ENCODE measurements around the gene OSBPL8.

The OSBPL8 gene

DNA sequence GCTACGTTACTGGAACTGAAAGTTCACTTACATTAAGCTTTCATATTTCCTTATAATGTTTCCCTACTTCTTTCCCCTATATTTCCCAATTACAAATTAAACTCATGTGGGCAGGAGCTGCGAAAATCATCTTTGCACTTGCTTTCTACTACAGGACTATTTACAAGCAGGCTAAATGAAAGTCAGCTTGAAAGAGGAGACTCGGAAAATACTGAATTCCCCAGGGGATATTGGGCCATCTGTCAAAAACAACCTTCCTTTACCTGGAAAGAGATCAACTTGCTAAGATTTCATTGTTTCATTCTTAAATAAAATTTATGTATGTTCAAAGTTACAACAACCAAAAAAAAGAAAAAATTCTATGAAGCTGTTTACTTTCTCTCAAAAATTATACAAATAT, 118.6 kb downstream of the OSBPL8 start:
- peak; percentile 21 for DNase-seq (ENCODE audit: low read depth)
- TF ChIP-seq, protein P1, sequence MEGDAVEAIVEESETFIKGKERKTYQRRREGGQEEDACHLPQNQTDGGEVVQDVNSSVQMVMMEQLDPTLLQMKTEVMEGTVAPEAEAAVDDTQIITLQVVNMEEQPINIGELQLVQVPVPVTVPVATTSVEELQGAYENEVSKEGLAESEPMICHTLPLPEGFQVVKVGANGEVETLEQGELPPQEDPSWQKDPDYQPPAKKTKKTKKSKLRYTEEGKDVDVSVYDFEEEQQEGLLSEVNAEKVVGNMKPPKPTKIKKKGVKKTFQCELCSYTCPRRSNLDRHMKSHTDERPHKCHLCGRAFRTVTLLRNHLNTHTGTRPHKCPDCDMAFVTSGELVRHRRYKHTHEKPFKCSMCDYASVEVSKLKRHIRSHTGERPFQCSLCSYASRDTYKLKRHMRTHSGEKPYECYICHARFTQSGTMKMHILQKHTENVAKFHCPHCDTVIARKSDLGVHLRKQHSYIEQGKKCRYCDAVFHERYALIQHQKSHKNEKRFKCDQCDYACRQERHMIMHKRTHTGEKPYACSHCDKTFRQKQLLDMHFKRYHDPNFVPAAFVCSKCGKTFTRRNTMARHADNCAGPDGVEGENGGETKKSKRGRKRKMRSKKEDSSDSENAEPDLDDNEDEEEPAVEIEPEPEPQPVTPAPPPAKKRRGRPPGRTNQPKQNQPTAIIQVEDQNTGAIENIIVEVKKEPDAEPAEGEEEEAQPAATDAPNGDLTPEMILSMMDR (IDR thresholded peaks at IDR 0.05; ENCODE audit: insufficient read depth, low read depth, low read length, missing control alignments), result no peak
- H3K4me3 ChIP-seq (ENCODE audit: low read depth, low read length), result no peak overlapping the region

DNA sequence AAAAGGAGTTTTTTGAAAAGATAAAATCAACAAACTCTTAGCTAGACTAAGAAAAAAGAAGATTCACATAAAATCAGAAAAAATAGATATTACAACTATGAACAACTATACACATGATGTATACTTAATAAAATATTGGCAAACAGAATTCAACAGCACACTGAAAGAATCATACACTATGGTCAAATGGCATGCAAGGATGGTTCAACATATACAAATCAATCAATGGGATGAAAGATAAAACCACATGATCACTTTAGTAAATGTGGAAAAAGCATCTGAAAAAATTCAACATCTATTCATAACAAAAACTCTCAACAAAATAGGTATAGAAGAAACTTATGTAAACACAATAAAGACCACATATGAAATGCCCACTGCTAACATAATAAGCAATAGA, 126.8 kb downstream of the OSBPL8 start:
- TF ChIP-seq, protein P1 (IDR thresholded peaks at IDR 0.05; ENCODE audit: insufficient read depth, low read depth, low read length, missing control alignments), result no peak
- DNase-seq (ENCODE audit: low read depth), result no peak
- H3K4me3 ChIP-seq (ENCODE audit: low read depth, low read length), result no peak overlapping the region

DNA sequence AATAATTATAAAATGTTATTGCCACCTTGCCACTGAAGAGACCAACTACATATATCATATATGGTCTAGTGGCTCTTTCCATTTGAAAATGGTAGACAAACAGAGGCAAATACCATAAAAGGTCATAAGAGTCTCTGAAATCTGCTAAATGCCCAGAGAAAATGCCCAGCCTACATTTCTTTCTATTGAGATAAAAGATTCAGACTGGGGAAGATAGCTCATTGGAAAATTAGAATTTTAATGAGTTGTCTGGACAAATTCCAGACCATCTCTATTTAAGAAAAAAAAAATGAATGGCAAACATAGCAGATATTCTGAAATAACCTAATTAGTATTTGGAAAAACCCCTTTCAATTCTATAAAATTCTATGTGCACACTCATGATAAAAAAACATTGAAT, 131.5 kb downstream of the OSBPL8 start:
- H3K4me3 ChIP-seq (ENCODE audit: low read depth, low read length), result no peak overlapping the region
- TF ChIP-seq, protein P1 (IDR thresholded peaks at IDR 0.05; ENCODE audit: insufficient read depth, low read depth, low read length, missing control alignments), result no peak
- no peak for DNase-seq (ENCODE audit: low read depth)

DNA sequence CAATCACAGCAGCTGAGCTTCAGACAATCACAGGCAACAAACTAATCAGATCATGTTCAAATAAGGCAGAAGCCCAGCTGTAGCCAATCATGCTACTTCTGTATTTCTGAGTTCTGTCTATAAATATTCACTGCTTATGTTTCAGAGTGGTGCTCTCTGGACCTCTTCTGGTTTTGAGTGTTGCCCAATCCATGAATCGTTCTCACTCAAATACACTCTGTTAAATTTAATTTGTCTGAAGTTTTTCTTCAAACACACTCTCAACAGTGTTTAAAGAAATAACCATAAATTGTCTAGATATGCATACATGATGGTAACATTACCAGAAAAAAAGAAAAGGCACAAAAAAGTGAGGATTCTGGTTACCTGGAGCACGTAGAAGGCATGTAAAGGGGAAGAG, 133.4 kb downstream of the OSBPL8 start:
- H3K4me3 ChIP-seq (ENCODE audit: low read depth, low read length), result no peak overlapping the region
- DNase-seq (ENCODE audit: low read depth), result no peak
- TF ChIP-seq, protein P1 (IDR thresholded peaks at IDR 0.05; ENCODE audit: insufficient read depth, low read depth, low read length, missing control alignments), result no peak

DNA sequence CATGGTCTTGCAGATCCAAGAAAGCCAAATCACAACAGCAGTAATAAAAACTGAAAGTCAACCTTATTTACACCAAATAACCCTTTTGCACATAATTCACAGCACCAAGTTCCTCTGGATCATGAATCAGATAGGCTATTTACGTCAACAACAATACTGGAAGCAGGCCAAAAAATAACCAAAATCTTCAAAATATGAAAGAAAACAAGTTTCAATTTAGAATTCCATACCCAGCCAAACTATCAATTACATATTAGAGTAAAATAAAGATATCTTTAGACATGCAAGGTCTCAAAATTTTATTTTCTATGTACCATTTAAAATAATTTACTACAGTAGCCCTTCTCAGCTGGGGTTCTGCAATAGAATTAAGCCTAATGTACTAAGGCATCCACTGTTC, 134.6 kb downstream of the OSBPL8 start:
- TF ChIP-seq, protein P1 (IDR thresholded peaks at IDR 0.05; ENCODE audit: insufficient read depth, low read depth, low read length, missing control alignments), result no peak
- H3K4me3 ChIP-seq (ENCODE audit: low read depth, low read length), result no peak overlapping the region
- DNase-seq (ENCODE audit: low read depth), result no peak

DNA sequence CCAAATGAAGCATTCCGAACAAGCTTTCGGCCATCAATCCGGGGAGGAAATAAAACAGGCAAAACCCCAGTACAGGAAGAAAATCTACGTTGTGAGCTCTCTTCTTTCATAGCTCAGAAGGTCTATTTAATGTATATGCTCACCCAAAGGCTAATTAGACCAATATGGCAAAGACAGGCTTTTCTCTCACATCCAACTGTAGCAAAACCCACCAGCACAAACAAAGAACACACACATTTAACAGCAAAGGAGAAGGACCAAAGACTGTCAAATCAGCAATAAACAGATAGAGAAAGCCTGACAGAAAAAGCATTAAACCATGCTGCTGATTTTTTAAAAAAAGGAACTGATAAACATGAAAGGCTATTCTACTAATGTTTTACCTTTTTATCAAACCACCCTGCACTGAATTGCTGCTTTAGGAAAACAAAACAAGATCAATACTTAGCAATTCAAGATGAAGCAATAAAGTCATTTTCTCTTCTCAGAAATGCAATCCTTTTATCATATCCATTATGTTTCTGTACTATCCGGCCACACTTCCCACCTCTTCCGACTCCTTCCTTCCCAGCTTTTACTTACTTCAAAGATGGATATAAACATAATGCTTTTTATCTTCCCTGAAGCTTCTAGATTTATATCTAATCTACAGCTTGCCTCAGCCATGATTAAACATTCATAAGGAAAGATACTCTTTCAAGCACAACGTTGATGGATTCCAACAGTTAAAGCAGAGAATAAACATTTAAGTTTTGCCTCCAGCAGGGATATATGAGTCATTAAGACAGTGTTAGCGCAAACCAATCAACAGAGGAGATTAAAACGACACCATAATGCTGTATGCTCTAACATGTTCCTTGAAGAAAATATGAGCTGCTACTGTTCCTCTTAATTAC, 136.8 kb downstream of the OSBPL8 start:
- TF ChIP-seq, protein P1 (IDR thresholded peaks at IDR 0.05; ENCODE audit: insufficient read depth, low read depth, low read length, missing control alignments), result no peak
- DNase-seq (ENCODE audit: low read depth), result no peak
- H3K4me3 ChIP-seq (ENCODE audit: low read depth, low read length), result no peak overlapping the region

DNA sequence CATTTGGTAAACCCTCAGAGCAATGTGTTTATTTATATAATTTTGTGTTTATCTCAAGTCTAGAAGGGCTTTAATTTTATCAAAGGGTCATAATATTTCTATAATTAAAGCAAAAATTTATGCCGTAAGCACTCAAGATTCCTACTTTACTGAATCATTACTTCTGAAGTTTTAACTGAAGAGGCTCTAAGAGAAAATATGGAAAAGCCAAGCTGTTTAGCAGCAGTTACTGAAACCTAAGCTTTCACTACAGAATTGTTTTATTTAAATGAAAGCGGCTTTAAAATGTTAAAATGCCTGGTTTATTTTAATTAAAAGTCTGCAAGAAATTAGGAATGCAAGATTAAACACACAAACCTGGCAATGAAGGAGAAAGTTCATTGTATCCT, 137.4 kb downstream of the OSBPL8 start:
- no peak overlapping the region for H3K4me3 ChIP-seq (ENCODE audit: low read depth, low read length)
- TF ChIP-seq, protein P1 (IDR thresholded peaks at IDR 0.05; ENCODE audit: insufficient read depth, low read depth, low read length, missing control alignments), result no peak

More for the DNA sequence above, 137.4 kb downstream of the OSBPL8 start:
- no peak for DNase-seq (ENCODE audit: low read depth)

Data from GM12865 (cell line).